Hematopoietic multipotent progenitor cell treated with erythropoietin and hydrocortisone succinate and interleukin-3 and kit ligand, for 6 days (in vitro differentiated cells): ENCODE results near the gene RBM14.

Experiments
- DNase-seq: peaks from one replicate; pipeline ENCODE4 v3.0.0-alpha.2; 2015

The RBM14 gene

DNA sequence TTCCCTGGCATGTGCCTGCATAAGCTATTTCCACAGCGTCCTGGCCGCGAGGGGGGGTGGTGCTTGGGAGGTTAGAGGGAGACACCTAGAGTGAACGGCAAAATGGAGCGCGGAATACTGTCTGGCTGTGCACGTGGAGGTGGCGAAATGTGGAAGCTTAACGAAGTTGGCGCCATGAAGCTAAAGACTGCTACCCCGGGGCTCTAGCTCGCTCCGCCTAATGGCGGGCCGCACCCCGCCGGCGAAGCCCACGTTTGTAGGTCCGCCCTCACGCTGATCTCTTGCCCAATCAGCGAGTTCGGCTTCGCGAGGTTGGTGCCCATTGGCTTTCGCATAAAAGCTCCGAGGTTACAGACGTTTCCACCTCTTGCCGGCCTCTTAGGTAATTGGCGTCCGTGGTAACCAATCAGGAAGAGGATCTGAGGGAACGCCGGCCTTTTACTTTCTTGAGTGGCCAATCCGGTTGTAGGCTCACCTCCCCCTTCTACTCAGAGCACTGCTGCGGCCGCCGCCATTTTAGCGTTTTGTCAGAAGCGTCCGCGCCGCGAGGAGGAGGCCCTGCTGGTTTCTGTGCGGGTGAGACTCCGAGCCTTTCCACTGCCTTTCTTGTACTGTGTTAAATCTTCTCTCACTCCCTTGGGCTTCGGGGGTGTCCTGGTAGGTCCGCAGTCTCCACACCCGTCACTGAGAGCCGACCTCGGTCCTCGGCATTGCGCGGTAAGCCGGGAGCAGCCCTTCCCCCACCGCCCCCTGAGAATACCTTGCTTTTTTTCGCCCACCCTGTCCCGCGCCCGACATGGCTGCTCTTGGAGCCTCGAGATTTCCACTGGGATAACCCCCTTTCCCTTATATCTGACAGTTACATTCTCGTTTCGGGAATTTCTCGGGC is 22.0 kb downstream of the RBM14 start, which contains the start of gene RBM4:
Gene RBM4 (plus strand): TSS at position 527 of the 889 bp plus-strand sequence. CDS start 1,009 bp downstream, outside the sequence.
- peak; percentile 100 for DNase-seq

DNA sequence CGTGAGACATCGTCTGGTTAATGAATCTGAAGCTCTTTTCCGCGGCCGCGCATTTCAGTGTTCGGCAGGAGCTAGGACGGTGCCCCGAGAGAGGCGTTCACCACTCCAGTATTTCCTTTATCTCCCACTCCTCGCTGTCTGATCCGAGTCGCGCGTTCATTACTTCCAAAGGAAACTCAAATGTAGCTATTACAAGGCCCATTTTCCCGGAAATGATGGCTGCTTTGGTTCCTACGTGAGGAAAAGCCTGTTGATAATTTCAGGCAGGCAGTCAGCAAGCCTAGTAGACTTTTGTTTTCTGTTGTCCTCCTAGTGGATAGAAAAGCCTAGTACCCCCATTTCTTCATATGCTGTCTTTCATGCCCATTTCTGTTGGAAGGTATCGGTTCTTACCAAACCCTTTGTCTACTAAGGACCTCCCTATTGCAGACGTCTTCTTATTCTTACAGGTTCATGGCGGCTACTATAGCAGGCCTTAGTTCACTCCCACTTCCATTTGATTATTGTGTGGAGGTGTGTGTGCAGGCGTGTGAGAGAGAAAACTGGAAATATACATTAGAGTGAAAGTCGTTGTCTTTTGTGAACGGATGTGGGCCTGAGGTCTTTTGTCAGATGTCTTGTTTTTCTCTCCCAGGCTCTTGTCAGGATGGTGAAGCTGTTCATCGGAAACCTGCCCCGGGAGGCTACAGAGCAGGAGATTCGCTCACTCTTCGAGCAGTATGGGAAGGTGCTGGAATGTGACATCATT is 22.8 kb downstream of the RBM14 start:
- peak; percentile 70 for DNase-seq

DNA sequence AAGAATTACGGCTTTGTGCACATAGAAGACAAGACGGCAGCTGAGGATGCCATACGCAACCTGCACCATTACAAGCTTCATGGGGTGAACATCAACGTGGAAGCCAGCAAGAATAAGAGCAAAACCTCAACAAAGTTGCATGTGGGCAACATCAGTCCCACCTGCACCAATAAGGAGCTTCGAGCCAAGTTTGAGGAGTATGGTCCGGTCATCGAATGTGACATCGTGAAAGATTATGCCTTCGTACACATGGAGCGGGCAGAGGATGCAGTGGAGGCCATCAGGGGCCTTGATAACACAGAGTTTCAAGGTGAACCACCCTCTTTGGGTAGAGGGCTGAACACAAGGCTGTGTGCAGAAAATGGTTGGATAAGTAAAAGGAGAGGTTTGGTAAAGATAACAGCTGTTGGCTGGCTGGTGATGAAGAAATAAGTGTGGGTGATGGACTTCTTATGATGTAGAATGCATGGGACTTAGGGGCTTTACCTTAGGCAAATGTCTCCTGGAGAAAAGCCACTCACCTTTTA is 23.4 kb downstream of the RBM14 start:
- DNase-seq, result peak; percentile 34

DNA sequence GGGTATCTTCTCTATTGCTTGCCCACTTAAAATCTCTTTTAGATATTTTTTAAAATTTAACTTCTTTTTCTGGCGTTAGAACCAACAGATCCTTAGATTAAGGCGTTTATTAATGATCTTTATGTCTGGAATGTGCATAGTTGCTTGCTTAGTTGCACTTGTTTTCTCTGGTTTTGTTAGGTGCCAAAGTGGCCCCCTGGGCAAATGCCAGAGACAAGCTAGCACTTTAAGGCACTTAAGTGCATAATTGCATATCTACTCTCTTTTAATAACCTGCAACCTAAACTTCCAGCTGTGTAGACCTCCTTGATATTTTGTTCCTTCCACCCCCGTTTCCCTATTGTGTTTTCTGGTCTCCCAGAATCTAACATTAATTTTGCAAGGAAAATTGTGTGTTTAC is 25.4 kb downstream of the RBM14 start:
- no peak for DNase-seq

DNA sequence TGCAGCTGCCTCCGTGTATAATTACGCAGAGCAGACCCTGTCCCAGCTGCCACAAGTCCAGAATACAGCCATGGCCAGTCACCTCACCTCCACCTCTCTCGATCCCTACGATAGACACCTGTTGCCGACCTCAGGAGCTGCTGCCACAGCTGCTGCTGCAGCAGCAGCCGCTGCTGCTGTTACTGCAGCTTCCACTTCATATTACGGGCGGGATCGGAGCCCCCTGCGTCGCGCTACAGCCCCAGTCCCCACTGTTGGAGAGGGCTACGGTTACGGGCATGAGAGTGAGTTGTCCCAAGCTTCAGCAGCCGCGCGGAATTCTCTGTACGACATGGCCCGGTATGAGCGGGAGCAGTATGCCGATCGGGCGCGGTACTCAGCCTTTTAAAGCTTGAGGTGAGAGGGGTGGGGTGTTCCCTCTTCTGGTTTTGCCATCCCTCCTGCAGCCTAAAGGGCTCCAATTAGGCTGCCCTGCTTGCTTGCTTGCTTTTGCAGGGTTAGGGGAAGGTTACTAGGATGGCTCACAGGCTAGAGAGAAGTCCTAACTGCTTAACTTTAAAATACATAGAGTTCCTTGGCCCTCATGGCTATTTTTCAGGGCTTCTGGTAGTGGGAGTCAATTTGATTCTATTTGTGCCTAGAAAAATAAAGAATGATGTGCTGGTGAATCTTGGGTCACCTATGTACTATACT is 27.5 kb downstream of the RBM14 start:
- no peak for DNase-seq

DNA sequence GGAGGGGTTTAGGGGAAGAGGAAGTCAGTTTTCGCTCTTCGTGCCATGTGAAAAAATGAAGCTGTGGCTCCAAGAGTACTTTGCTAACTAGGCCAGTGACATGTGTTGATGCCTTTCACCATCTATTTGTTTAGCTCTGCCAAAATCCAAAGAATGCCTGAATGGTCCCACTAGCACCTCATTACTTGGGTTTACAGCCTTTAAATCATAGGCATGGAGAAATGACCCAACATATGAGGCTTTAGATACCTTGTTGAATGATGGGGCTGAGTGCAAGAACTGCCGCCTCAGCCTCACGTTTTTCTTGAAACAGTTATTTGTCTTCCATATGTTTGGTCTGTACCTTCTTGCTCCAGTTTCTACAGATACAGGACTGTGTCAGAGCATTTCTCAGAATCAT is 30.4 kb downstream of the RBM14 start:
- DNase-seq, result no peak

DNA sequence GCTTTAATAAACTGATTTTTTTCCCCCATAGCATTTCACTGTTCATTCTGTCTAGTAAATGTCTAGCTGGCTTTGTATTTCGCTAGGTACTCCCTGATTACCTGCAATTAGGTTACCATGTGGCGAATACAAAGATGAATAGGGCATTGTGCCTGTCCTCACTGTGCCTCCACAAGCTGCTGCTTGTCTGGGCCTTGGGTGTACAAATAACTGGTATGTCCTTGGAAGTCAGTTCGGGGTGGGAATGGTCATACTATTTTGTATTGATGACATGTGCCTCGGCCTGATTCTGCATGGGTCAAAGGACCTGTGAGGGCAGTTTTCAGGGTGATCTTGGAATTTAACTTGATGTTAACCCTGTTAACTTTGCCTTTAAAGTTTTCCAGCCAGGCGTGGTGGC is 33.5 kb downstream of the RBM14 start:
- no peak for DNase-seq

DNA sequence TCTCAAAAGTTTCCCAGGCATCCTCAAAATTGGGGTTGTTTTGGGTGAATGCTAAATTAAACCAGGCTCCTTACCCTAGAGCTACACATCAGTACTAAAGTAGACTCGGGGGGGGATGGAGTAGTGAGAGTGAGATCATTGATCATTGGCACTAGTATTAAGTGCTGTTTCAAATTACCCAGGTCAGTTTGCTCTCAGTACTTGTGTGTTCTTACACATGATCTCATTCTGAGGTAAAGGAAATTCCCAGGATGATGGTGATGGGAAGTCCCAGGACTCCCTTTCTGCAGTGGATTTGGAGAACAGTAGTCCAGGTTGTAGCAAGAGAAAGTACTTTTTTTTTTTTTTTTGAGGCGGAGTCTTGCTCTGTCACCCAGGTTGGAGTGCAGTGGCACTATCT is 34.6 kb downstream of the RBM14 start:
- DNase-seq, result no peak

DNA sequence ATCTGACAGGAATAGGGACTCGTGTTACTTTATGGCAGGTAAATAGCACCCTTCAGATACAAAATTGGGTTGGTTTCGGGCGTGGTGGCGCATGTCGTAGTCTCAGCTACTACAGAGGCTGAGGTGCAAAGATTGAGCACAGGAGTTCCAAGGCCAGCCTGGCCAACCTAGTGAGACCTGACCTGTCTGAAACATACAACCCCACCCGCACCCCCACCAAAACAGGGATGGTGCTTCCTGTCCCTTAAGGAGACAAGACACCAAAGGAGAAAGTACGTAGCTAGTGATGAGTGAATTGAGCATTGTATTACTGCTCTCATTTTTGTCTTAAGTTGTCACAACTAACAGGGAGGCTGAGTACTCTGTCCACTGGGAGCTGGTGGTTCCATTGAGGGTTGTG is 36.2 kb downstream of the RBM14 start:
- no peak for DNase-seq

DNA sequence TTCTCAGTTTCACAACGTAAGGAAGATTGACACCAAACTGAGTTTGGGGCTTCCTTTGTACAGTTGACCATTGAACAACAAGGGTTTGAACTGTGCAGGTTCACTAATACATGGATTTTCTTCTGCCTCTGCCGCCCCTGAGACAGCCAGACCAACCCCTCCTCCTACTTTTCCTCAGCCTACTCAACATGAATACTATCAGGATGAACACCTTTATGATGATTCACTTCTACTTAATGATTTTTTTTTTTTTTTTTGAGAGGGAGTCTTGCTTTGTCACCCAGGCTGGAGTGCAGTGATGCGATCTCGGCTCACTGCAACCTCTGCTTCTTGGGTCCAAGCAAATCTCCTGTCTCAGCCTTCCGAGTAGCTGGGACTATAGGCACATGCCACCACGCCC is 36.7 kb downstream of the RBM14 start:
- DNase-seq, result no peak

DNA sequence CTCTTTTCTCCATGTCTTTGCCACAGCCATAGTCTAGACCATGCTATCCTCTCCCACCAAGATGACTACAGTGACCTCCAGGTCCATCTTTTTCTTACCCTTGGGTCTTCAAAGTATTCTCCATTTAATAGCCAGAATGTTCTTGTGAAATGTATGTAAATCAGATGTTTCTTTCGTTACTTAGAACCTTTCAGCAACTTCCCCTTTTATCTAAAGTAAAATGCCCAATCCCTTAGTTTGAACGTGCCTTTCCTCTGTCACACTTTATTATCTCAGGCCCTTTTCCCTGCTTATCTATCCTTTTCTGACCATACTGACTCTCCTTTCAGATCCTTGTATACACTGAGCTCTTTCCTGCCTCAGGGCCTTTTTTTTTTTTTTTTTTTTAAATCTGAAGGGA is 43.3 kb downstream of the RBM14 start:
- peak; percentile 61 for DNase-seq

DNA sequence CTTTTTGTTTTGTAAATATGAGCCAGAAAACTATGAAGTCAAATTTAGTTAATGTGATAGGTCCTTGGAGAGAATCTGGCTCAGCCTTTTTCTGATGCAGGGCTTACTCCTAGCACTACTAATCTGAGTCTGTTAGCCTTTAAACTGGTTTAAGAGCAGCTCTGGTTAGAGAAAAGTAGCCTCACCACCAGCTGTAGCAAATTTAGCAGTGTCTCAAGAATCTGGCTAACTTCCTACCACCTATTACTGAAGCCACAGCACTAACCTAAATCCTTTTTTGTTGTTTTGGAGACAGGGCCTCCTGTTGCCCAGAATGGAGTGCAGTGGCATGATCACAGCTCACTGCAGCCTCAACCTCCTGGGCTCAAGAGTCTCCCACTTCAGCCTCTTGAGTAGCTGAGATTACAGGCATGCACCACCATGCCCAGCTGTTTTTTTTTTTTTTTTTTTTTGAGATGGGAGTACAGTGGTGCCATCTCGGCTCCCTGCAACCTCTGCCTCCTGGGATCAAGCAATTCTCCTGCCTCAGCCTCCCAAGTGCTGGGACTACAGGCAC is 47.4 kb downstream of the RBM14 start:
- no peak for DNase-seq

DNA sequence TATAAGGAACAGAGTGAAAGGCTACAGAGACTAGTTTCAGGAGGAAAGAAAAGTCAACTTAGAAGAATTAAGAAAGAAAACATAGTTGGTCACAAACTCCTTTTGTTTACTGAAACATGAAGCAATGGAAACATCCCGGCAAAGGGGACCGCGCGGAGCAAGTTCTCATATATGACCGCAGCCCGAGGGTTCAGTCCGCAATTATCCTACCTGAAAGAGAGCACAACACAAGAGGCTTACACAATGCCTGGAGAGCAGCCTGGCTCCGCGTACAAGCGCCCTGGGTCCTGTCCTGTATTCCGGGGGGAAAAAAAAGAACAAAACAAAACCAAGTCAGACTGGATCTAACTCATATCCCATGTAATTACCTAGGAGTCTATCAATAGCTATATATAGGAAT is 48.9 kb downstream of the RBM14 start:
- no peak for DNase-seq

DNA sequence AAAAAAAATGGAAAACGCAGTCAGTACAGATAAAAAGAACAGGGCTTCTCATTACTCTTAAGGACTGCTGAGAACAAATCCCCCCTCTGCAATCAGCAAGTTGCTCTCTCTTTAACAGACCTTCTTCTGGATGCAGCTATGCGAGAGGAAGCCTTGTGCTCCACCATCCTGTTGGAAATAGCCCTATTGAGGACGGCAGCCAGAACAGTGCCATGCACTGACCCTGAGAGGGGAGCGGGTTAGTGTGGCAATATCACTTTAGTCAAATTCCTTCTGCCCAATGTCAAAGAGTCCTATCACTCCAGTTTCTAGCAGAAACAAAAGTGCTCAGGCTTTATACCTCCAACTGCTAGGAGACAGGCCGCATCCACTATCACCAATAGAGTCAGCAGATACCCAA is 54.4 kb downstream of the RBM14 start:
- DNase-seq, result no peak

DNA sequence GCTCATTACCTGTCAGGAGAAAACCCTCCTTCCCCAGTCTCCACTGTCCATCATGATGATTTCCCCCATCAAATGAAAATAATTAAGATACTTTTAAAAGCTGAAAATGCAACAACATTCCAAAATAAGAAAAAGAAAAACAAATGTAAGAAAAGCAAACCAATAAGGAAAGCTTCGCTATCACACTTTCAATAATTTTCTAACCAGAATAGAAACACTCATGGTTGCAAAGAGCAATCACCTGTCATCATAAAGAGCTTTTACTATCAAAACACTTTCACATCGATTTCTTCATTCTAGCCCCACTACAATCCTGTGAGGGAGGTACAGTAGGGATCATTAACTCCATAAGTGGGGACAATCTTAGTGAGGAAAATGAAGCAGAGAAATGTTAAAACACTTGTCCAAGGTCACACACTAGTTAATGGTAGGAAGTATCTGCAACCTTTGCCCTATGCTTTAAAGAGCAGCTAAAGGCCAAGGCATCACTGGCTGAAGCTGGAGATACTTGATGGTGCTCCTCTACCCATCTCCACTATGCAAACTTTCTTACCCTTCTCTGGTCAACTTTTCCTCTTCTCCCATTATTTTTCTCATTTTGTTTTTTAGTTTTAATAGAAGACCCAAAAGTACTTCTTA is 58.7 kb downstream of the RBM14 start:
- DNase-seq, result no peak

DNA sequence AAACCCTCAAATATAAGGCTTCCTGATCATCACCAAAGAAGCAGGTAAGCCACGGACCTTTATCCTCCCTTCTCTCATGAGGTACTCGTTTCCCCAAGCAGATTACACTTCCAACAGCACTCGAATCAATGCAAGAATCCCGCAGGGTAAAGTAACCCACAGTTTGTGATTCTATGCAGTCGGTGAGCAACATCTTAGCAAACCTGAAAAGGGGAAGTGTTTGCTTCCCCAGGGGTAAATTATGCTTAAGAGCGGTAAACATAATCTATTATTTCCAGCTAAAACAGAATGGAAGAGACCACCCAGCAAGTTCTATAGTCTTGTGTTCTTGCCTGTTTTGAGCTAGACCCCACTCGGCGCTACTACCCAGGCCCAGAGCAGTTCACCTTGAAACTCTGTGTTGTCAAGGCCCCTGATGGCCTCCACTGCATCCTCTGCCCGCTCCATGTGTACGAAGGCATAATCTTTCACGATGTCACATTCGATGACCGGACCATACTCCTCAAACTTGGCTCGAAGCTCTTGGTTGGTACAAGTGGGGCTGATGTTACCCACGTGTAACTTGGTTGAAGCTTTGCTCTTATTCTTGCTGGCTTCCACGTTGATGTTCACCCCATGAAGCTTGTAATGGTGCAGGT is 60.0 kb downstream of the RBM14 start:
- DNase-seq, result peak; percentile 36
